ENCODE measurements around the gene FRMD5.

FRMD5 gene

DNA sequence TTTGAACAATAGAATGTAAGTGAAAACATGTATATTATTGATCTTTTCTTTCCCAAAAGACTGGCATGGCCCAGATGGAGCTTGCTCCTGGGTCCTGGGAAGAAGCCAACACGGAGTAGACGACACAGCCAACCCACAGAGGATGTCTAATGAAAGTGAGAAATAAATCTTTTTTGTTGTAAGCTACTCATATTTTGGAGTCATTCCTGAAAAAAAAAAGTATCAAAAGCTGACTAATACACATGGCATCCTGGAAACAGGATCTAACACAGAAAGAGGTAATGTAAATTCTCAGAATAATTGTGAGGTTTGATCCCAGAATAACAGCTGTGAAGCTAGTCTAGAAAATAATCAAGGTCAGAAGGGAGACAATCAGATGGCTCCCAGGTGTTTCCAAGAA, 12.6 kb upstream of the FRMD5 start:
- no peak overlapping the region for H3K9ac ChIP-seq (ENCODE audit: low read length)

GRCh38 chr15:44199393-44199792, 4.3 kb upstream of the FRMD5 start:
- Histone ChIP-seq H3K4me3 (ENCODE audit: low read length) (no peak overlapping the region), H3K9ac (ENCODE audit: low read length) (no peak overlapping the region), H3K4me1 (ENCODE audit: control insufficient read depth, insufficient read depth, low read length) (peaks cover 3% of the 10 kb centered on the region), H3K9me3 (ENCODE audit: control insufficient read depth, low read length) (no peaks in the 10 kb centered on the region), H3K36me3 (ENCODE audit: control insufficient read depth, insufficient read depth, low read length, severe bottlenecking) (no peaks in the 10 kb centered on the region), H3K27me3 (replicated peaks; ENCODE audit: control insufficient read depth, insufficient read depth, low read length) (no peaks in the 10 kb centered on the region)
- no peak for DNase-seq (ENCODE audit: low read depth)

More for the DNA sequence above, 12.6 kb upstream of the FRMD5 start:
- no peaks in the 10 kb centered on the region for H3K36me3 ChIP-seq (ENCODE audit: control insufficient read depth, insufficient read depth, low read length, severe bottlenecking)
- no peak overlapping the region for H3K4me3 ChIP-seq (ENCODE audit: low read length)
- peak; percentile 22 for DNase-seq (ENCODE audit: low read depth)
- no peaks in the 10 kb centered on the region for H3K27me3 ChIP-seq (replicated peaks; ENCODE audit: control insufficient read depth, insufficient read depth, low read length)
- H3K9me3 ChIP-seq (ENCODE audit: control insufficient read depth, low read length), result no peaks in the 10 kb centered on the region
- H3K4me1 ChIP-seq (ENCODE audit: control insufficient read depth, insufficient read depth, low read length), result peaks cover 2% of the 10 kb centered on the region

DNA sequence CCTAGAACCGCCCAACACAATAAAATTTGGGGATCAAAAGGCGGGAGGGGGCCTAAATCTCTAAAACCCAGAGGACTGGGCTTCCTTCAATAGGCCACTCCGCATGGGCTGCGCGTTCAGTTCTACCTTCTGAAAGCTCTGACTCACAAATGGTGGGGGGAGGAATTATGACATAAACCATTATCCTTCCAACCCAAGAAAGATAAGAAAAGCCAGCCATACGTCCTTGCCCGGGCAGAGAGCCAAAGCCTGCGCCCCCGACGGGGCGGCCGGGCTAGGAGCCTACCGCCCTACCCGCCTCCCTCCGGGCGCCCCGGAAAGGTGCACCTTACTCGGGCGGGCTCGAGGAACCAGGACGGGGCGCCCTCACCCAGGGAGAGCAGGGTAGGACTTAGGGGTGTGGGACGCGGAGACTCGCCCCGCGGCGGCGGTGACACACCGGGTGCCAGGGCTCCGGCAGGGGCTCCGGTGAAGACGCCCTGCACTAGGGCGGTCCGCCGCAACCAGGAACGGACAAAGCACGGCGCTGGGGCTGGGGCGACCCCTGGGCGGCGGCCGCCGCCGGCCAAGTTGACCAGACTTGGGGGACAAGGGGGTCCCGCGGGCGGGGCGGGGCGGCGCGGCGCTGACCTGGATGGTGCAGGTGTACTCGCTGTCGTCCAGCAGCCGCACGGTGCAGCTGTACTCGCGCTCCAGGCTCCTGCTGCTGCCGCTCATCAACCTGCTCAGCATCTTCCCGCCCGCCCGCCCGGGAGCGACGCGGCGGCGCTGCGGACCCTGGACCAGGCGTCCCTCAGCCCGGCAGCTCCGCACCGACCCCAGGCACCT, 534 bp downstream of the FRMD5 start:
- Histone ChIP-seq H3K9ac (ENCODE audit: low read length) (peak overlapping the region; percentile 18), H3K4me1 (ENCODE audit: control insufficient read depth, insufficient read depth, low read length) (peaks cover 3% of the 10 kb centered on the region), H3K9me3 (ENCODE audit: control insufficient read depth, low read length) (no peaks in the 10 kb centered on the region), H3K27me3 (replicated peaks; ENCODE audit: control insufficient read depth, insufficient read depth, low read length) (no peaks in the 10 kb centered on the region), H3K36me3 (ENCODE audit: control insufficient read depth, insufficient read depth, low read length, severe bottlenecking) (no peaks in the 10 kb centered on the region), H3K4me3 (ENCODE audit: low read length) (peak overlapping the region; percentile 87)
- peak; percentile 65 for DNase-seq (ENCODE audit: low read depth)

- H3K4me1 ChIP-seq (ENCODE audit: control insufficient read depth, insufficient read depth, low read length), result peaks cover 3% of the 10 kb centered on the region
- peak overlapping the region; percentile 87 for H3K4me3 ChIP-seq (ENCODE audit: low read length)
- H3K36me3 ChIP-seq (ENCODE audit: control insufficient read depth, insufficient read depth, low read length, severe bottlenecking), result no peaks in the 10 kb centered on the region
- H3K9me3 ChIP-seq (ENCODE audit: control insufficient read depth, low read length), result no peaks in the 10 kb centered on the region
- peak overlapping the region; percentile 18 for H3K9ac ChIP-seq (ENCODE audit: low read length)
- peak; percentile 54 for DNase-seq (ENCODE audit: low read depth)
- no peaks in the 10 kb centered on the region for H3K27me3 ChIP-seq (replicated peaks; ENCODE audit: control insufficient read depth, insufficient read depth, low read length)
These were observed 1.3 kb downstream of the FRMD5 start for GRCh38 chr15:44193651-44194322.

- H3K9me3 ChIP-seq (ENCODE audit: control insufficient read depth, low read length), result no peaks in the 10 kb centered on the region
- H3K4me1 ChIP-seq (ENCODE audit: control insufficient read depth, insufficient read depth, low read length), result no peaks in the 10 kb centered on the region
- no peak overlapping the region for H3K4me3 ChIP-seq (ENCODE audit: low read length)
- H3K27me3 ChIP-seq (replicated peaks; ENCODE audit: control insufficient read depth, insufficient read depth, low read length), result no peaks in the 10 kb centered on the region
- no peak for DNase-seq (ENCODE audit: low read depth)
- no peak overlapping the region for H3K9ac ChIP-seq (ENCODE audit: low read length)
- no peaks in the 10 kb centered on the region for H3K36me3 ChIP-seq (ENCODE audit: control insufficient read depth, insufficient read depth, low read length, severe bottlenecking)
These were observed 6.3 kb downstream of the FRMD5 start for GRCh38 chr15:44188795-44189194.

- no peaks in the 10 kb centered on the region for H3K36me3 ChIP-seq (ENCODE audit: control insufficient read depth, insufficient read depth, low read length, severe bottlenecking)
- DNase-seq (ENCODE audit: low read depth), result no peak
- no peak overlapping the region for H3K4me3 ChIP-seq (ENCODE audit: low read length)
These were observed 8.4 kb downstream of the FRMD5 start for GRCh38 chr15:44186705-44187104.

DNA sequence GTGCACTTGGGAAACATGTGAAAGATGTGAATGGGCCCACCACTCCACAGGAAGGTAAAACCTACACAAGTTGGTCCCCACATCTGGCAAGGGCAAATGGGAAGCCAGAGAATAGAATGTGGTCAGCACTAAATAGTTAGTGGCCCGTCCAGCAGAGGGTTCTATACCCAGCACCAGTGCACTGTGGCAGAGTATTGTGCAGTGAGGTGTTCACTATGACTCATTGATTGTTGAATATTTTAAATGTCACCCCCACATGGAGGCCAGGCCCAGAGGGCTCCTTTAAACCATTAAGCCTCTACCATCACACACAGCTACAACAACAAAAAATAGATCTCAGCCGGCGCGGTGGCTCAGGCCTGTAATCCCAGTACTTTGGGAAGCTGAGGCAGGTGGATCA, 11.7 kb downstream of the FRMD5 start:
- H3K9me3 ChIP-seq (ENCODE audit: control insufficient read depth, low read length), result no peaks in the 10 kb centered on the region
- H3K9ac ChIP-seq (ENCODE audit: low read length), result no peak overlapping the region
- no peaks in the 10 kb centered on the region for H3K27me3 ChIP-seq (replicated peaks; ENCODE audit: control insufficient read depth, insufficient read depth, low read length)
- no peaks in the 10 kb centered on the region for H3K36me3 ChIP-seq (ENCODE audit: control insufficient read depth, insufficient read depth, low read length, severe bottlenecking)
- no peaks in the 10 kb centered on the region for H3K4me1 ChIP-seq (ENCODE audit: control insufficient read depth, insufficient read depth, low read length)
- no peak overlapping the region for H3K4me3 ChIP-seq (ENCODE audit: low read length)
- no peak for DNase-seq (ENCODE audit: low read depth)

More at GRCh38 chr15:44186705-44187104, 8.4 kb downstream of the FRMD5 start:
- no peaks in the 10 kb centered on the region for H3K9me3 ChIP-seq (ENCODE audit: control insufficient read depth, low read length)
- no peaks in the 10 kb centered on the region for H3K27me3 ChIP-seq (replicated peaks; ENCODE audit: control insufficient read depth, insufficient read depth, low read length)
- no peaks in the 10 kb centered on the region for H3K4me1 ChIP-seq (ENCODE audit: control insufficient read depth, insufficient read depth, low read length)
- H3K9ac ChIP-seq (ENCODE audit: low read length), result no peak overlapping the region

DNA sequence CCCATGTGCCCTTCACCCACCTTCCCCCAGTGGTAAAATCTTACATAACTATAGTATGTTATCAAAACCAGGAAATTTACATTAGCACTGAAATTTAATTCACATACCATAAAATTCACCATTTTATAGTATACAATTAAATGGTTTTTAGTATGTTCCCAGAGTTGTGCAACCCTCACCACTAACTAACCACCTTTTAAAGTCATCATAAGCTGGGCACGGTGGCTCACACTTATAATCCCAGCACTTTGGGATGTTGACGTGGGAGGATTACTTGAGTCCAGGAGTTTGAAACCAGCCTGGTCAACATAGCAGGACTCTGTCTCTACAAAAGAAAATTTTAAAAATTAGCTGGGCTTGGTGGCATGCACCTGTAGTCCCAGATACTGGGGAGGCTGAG, 13.7 kb downstream of the FRMD5 start:
- H3K27me3 ChIP-seq (replicated peaks; ENCODE audit: control insufficient read depth, insufficient read depth, low read length), result no peaks in the 10 kb centered on the region
- no peak for DNase-seq (ENCODE audit: low read depth)
- no peaks in the 10 kb centered on the region for H3K4me1 ChIP-seq (ENCODE audit: control insufficient read depth, insufficient read depth, low read length)
- no peaks in the 10 kb centered on the region for H3K9me3 ChIP-seq (ENCODE audit: control insufficient read depth, low read length)
- H3K4me3 ChIP-seq (ENCODE audit: low read length), result no peak overlapping the region
- no peak overlapping the region for H3K9ac ChIP-seq (ENCODE audit: low read length)
- no peaks in the 10 kb centered on the region for H3K36me3 ChIP-seq (ENCODE audit: control insufficient read depth, insufficient read depth, low read length, severe bottlenecking)

GRCh38 chr15:44177139-44177538, 17.9 kb downstream of the FRMD5 start:
- no peaks in the 10 kb centered on the region for H3K9me3 ChIP-seq (ENCODE audit: control insufficient read depth, low read length)
- H3K27me3 ChIP-seq (replicated peaks; ENCODE audit: control insufficient read depth, insufficient read depth, low read length), result no peaks in the 10 kb centered on the region
- no peaks in the 10 kb centered on the region for H3K4me1 ChIP-seq (ENCODE audit: control insufficient read depth, insufficient read depth, low read length)
- H3K36me3 ChIP-seq (ENCODE audit: control insufficient read depth, insufficient read depth, low read length, severe bottlenecking), result no peaks in the 10 kb centered on the region
- DNase-seq (ENCODE audit: low read depth), result no peak
- no peak overlapping the region for H3K4me3 ChIP-seq (ENCODE audit: low read length)
- no peak overlapping the region for H3K9ac ChIP-seq (ENCODE audit: low read length)

- no peak for DNase-seq (ENCODE audit: low read depth)
- Histone ChIP-seq H3K9me3 (ENCODE audit: control insufficient read depth, low read length) (no peaks in the 10 kb centered on the region), H3K4me1 (ENCODE audit: control insufficient read depth, insufficient read depth, low read length) (no peaks in the 10 kb centered on the region), H3K36me3 (ENCODE audit: control insufficient read depth, insufficient read depth, low read length, severe bottlenecking) (no peaks in the 10 kb centered on the region), H3K4me3 (ENCODE audit: low read length) (no peak overlapping the region), H3K27me3 (replicated peaks; ENCODE audit: control insufficient read depth, insufficient read depth, low read length) (no peaks in the 10 kb centered on the region), H3K9ac (ENCODE audit: low read length) (no peak overlapping the region)
These were observed 21.3 kb downstream of the FRMD5 start for GRCh38 chr15:44173813-44174212.

DNA sequence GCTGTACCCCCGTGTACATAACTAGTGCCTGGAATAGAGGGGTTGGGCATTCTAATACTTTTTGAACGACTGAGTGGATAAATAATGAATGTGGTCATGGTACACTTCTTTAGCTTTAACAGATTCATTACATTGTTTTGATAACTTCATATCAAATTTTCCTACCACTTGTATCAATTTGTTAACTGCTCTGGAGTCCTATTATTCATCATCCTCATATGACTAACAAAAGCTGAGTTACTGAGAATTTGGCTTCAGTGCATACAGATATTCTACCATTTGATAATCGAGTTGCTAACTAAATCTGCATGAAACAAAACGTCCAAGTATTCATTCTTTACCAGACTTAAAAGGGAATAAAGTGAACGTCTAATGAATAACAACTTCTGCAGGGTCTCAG, 31.7 kb downstream of the FRMD5 start:
- Histone ChIP-seq H3K36me3 (ENCODE audit: control insufficient read depth, insufficient read depth, low read length, severe bottlenecking) (no peaks in the 10 kb centered on the region), H3K9ac (ENCODE audit: low read length) (no peak overlapping the region), H3K27me3 (replicated peaks; ENCODE audit: control insufficient read depth, insufficient read depth, low read length) (no peaks in the 10 kb centered on the region), H3K4me1 (ENCODE audit: control insufficient read depth, insufficient read depth, low read length) (no peaks in the 10 kb centered on the region), H3K9me3 (ENCODE audit: control insufficient read depth, low read length) (no peaks in the 10 kb centered on the region), H3K4me3 (ENCODE audit: low read length) (no peak overlapping the region)
- DNase-seq (ENCODE audit: low read depth), result no peak

All from adipocyte (in vitro differentiated cells).